NCI-H2107 treated with DMSO at 0.1 percent for 48 hours (cell line): ENCODE measurements around the gene DENND5A.
"Not testable (repeated sequence)": the region's sequence is repeated elsewhere in the genome, so short reads cannot be mapped to it uniquely, and the experiment has no call there.

Experiments used
- DNase-seq: peaks from one replicate; lab custom pipeline; 2025; ENCODE audit not compliant: unreplicated experiment; lab: John Stamatoyannopoulos, UW

DENND5A gene

DNA sequence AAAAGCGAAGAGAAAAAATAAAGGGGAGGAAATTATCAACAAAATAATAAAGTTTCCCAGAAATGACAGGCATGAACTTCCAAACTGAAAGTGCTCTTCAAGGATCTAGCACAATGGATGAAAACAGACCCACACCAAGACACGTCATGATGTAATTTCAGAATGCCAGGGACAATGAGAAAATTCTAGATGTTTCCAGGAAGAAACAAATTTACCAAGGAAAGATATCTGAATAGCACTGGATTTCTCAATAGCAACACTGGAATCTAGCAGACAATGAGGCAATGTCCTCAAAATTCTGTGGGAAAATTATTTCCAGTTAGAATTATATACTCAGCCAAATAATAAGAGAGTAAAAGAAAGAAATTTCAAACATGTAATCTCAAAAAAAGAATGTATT lies 46.0 kb downstream of the DENND5A start:
- DNase-seq = no peak

GRCh38 chr11:9214765-9215164 lies 50.4 kb downstream of the DENND5A start:
- DNase-seq = no peak

GRCh38 chr11:9211322-9211721 lies 53.8 kb downstream of the DENND5A start:
- no peak for DNase-seq

GRCh38 chr11:9210922-9211320 lies 54.2 kb downstream of the DENND5A start:
- DNase-seq = no peak

DNA sequence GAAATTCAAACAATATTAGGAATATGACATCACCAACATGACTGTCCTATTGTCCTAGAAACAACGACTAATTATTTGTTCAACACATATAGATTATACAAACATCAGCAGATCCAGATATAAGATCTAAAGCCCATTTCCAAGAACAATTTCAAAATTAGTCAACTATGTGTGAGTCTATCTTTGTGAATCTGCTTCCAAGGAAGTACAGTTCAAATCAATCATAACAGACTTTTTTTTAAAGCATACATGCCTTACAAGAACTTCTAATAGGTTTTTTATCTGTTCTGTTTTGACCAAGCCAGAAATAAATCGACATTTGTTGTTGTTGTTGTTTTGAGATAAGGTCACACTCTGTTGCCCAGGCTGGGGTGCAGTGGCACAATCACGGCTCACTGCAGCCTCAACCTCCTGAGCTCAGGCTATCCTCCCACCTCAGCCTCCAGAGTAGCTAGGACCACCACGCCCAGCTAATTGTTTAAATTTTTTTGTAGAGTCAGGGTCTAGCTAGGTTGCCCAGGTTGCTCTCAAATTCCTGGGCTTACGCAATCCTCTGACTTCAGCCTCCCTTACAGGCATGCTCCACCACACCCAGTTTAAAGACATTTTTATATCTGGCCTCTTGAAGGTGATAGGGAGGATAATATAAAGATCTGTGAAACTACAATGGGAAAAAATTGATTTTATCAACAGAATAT lies 54.8 kb downstream of the DENND5A start:
- no peak for DNase-seq

- not testable (repeated sequence) for DNase-seq
Observed at GRCh38 chr11:9209604-9210003, 55.5 kb downstream of the DENND5A start.

DNA sequence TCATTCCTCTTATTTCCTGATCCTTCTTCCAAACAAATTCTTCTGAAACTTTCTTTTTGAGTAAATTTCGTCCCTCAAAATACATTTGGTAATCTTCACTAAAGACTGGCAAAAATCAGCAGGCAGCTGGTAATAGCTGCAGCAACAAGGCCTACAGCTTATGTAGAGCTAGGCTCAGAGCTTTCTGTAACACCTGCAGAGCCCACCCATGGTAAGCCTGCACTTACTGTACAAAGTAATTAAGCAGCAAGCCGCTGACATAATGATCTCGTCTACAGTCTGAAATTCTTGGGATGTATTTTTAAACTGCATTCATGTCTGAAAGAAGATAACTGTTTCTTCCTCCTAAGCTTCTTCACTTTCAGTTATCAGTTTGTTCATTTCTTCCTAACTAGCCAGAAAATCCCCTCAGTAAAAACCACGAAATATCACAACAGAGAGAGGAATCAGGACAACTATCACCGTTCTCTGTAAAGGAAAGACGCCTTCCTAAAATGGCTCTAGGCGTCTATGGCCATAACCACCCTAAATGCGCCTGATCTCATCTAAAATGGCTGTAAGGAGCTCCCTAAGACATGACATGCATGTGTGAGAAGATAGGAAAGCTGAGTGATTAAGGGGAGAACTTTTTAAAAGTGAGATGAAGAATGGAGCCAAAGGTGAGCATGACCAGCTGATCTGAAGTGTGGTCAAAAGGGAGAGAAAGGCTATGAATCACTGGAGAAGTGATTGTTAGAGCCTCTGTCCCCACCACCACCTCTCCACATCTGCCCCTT lies 56.2 kb downstream of the DENND5A start:
- no peak for DNase-seq

GRCh38 chr11:9207229-9207628 lies 57.9 kb downstream of the DENND5A start:
- no peak for DNase-seq

GRCh38 chr11:9206496-9206895 lies 58.7 kb downstream of the DENND5A start:
- DNase-seq = no peak

GRCh38 chr11:9203691-9204311 lies 61.3 kb downstream of the DENND5A start:
- DNase-seq = no peak

- DNase-seq = no peak
Observed at GRCh38 chr11:9201372-9202162, 63.6 kb downstream of the DENND5A start.

GRCh38 chr11:9200471-9200870 lies 64.7 kb downstream of the DENND5A start:
- DNase-seq = no peak

DNA sequence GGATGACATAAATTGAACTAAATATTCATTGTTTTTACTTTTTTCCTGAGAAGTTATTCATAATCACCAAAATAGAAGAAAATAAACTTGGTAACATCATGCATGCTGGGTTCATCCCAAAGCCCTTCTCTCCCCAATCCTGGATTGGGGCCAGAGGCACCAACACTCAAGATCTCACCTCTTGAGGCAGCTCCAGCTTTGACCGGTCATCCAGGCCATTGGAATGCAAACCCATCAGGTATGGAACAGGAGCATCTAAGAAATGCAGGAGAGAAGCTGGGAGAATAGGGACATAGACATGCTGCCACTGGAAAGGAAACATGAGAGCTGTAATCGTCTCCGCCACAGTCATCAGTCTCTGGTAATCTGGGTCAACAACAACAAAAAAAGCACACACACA lies 71.8 kb downstream of the DENND5A start:
- no peak for DNase-seq

DNA sequence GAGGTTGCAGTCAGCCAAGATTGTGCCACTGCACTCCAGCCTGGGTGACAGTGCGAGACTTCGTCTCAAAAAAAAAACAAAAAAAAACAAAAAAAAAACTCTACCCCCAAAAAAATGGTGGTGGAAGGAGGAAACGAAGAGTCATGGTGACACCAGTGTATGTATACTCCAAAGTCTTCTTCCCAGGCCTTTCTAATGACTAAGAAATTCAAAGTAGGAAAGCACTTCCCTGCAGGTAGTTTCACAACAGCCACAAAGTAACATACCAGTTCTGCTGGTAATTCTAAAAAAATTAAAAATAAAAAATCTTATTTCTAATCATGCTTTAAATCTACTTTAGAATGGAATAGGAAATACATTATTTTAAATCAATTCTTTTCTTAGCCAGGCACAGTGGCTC lies 72.6 kb downstream of the DENND5A start:
- no peak for DNase-seq

- not testable (repeated sequence) for DNase-seq
Observed at GRCh38 chr11:9190326-9191016, 74.7 kb downstream of the DENND5A start.

GRCh38 chr11:9188860-9189259 lies 76.3 kb downstream of the DENND5A start:
- DNase-seq = not testable (repeated sequence)

DNA sequence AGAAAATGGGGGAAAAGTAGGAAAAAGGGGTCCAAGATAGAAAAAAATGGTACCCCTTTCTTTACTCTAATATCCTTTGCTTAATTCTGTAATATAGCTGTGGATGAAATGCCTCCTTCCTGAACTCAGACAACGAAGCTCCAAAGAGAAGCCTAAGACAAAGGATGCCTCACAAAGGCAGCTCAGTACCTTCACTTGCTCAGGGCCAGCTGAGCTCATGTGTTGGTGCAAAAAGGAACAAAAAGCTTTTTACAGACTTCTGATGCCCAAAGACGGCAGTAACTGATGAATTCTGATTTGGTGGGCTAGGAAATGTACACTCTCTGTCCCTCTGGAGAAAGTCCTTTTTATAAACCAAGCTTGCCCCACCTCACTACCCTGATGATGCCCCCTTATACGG lies 77.5 kb downstream of the DENND5A start:
- DNase-seq = no peak

GRCh38 chr11:9184516-9184915 lies 80.6 kb downstream of the DENND5A start:
- no peak for DNase-seq

GRCh38 chr11:9182180-9182871 lies 82.8 kb downstream of the DENND5A start:
- DNase-seq = no peak

DNA sequence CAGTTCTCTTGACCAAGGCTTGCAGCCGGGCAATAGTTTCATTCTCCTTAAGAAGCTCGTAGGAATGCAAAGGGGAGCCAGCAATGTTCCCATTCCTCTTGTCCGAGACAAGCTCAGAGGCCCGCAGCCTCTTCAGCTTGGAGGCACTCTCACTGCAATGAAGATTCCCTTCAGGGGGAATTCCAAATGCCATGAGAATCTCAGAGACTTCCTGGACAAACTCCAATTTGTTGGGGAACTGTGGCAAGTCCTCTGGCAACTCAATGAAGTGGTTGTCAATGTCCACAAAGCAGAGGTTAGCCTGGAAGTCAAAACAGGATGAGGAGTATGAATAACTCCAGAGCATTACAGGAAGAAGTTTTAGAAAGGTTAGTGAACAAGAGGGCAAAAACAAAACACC lies 84.4 kb downstream of the DENND5A start:
- no peak for DNase-seq
